Measurements from ENCODE around the gene ZSWIM5.
"Not testable (repeated sequence)": the region's sequence is repeated elsewhere in the genome, so short reads cannot be mapped to it uniquely, and the experiment has no call there.

The ZSWIM5 gene

GRCh38 chr1:45016090-45016697, 190.2 kb downstream of the ZSWIM5 start:
- no peak for DNase-seq

- no peak for DNase-seq
These were observed 190.7 kb downstream of the ZSWIM5 start for GRCh38 chr1:45015683-45016082.

- peak; percentile 67 for DNase-seq
These were observed 191.9 kb downstream of the ZSWIM5 start for GRCh38 chr1:45014321-45015028.

- no peak for DNase-seq
These were observed 192.7 kb downstream of the ZSWIM5 start for GRCh38 chr1:45013551-45014209.

GRCh38 chr1:45012639-45013278, 193.6 kb downstream of the ZSWIM5 start:
- DNase-seq: peak; percentile 60

GRCh38 chr1:45011837-45012638, 194.4 kb downstream of the ZSWIM5 start, which contains the start of gene UROD:
UROD (plus strand) TSS chr1:45012254; CDS start chr1:45012266, 12 bp downstream.
- DNase-seq: peak; percentile 97

GRCh38 chr1:45010855-45011811, 195.3 kb downstream of the ZSWIM5 start, which contains the start of gene HECTD3:
HECTD3 (minus strand) TSS chr1:45011324; CDS start chr1:45011257, 67 bp downstream.
- DNase-seq: peak; percentile 81

- DNase-seq: no peak
These were observed 196.2 kb downstream of the ZSWIM5 start for GRCh38 chr1:45009956-45010854.

- DNase-seq: no peak
These were observed 197.0 kb downstream of the ZSWIM5 start for GRCh38 chr1:45009296-45009865.

GRCh38 chr1:45008516-45008915, 197.9 kb downstream of the ZSWIM5 start:
- DNase-seq: no peak

- DNase-seq: no peak
These were observed 198.3 kb downstream of the ZSWIM5 start for GRCh38 chr1:45008076-45008475.

GRCh38 chr1:45007311-45007710, 199.1 kb downstream of the ZSWIM5 start:
- no peak for DNase-seq

GRCh38 chr1:45005761-45006160, 200.6 kb downstream of the ZSWIM5 start:
- no peak for DNase-seq

- DNase-seq: no peak
These were observed 202.0 kb downstream of the ZSWIM5 start for GRCh38 chr1:45004281-45004920.

GRCh38 chr1:45003741-45004140, 202.7 kb downstream of the ZSWIM5 start:
- DNase-seq: no peak

- no peak for DNase-seq
These were observed 203.5 kb downstream of the ZSWIM5 start for GRCh38 chr1:45002650-45003645.

- DNase-seq: not testable (repeated sequence)
These were observed 204.8 kb downstream of the ZSWIM5 start for GRCh38 chr1:45001576-45001975.

GRCh38 chr1:45001011-45001481, 205.4 kb downstream of the ZSWIM5 start:
- no peak for DNase-seq

All from HCEC 1CT (cell line).